Astrocyte (in vitro differentiated cells and primary cell): ENCODE data around the gene GPRC5B.

ENCODE experiments used
- CTCF ChIP-seq: IDR thresholded peaks from 2 replicates; pipeline ENCODE4 v1.5.1; 2011; ENCODE audit warnings: low read depth, mild to moderate bottlenecking, inconsistent platforms, low read length, moderate library complexity; ENCODE audit not compliant: insufficient read depth
- EZH2 ChIP-seq: IDR thresholded peaks from 2 replicates; pipeline ENCODE4 v1.6.1; 2012; ENCODE audit warnings: mild to moderate bottlenecking, low read length, inconsistent platforms; ENCODE audit not compliant: insufficient read depth

GRCh38 chr16:19881783-19882182, 2.9 kb downstream of the GPRC5B start:
- TF ChIP-seq EZH2 (no peak), CTCF (no peak)
